Panc1 (cell line): ENCODE results near the gene YKT6. TPM values are rescaled to one million over a fixed set of nuclear protein-coding genes. Genes with fewer than 3 reads are reported as not detected.
"Not testable (repeated sequence)": the region's sequence is repeated elsewhere in the genome, so short reads cannot be mapped to it uniquely, and the experiment has no call there.

Experiments used
- ATAC-seq: fragments of 200-7000 bp; cut with Tn5 transposase; 2 replicates; pipeline ENCODE4 v1.9.1; 2020; ENCODE audit warnings: mild to moderate bottlenecking, moderate library complexity
- BruUV-seq: library from RNA; stranded (reverse); fragments of 400-500 nt; replicated peaks from 2 replicates; lab custom pipeline; 2021; lab: Mats Ljungman, UMichigan
- CTCF ChIA-PET: fragments of 300-600 bp; sonication (Branson Sonifier 250); formaldehyde crosslinking; loops from one replicate; lab custom pipeline; 2022; ENCODE audit warnings: antibody characterized with exemption; lab: Charles Lee
- POLR2A ChIA-PET: fragments of 300-600 bp; sonication (Branson Sonifier 250); formaldehyde crosslinking; loops from one replicate; lab custom pipeline; 2022; ENCODE audit warnings: antibody characterized with exemption; lab: Charles Lee
- DNase-seq: peaks from one replicate; pipeline ENCODE4 v3.0.0-alpha.2; 2010; ENCODE audit warnings: low read depth, low spot score
- H3K27ac ChIP-seq: 2 replicates; pipeline ENCODE4 v1.5.1; 2011; ENCODE audit warnings: mild to moderate bottlenecking, low read length, inconsistent platforms
- H3K27me3 ChIP-seq: fragments of 200-500 bp; sonication (Bioruptor generic); 2 replicates; pipeline ENCODE4 v1.6.0; 2014; ENCODE audit warnings: low read length, inconsistent platforms; ENCODE audit not compliant: control insufficient read depth, insufficient read depth
- H3K36me3 ChIP-seq: fragments of 200-500 bp; sonication (Bioruptor generic); 2 replicates; pipeline ENCODE4 v1.5.1; 2014; ENCODE audit warnings: inconsistent platforms, mild to moderate bottlenecking, low read length, moderate library complexity; ENCODE audit not compliant: control insufficient read depth, insufficient read depth
- H3K4me1 ChIP-seq: 2 replicates; pipeline ENCODE4 v1.5.1; 2011; ENCODE audit warnings: inconsistent platforms, mild to moderate bottlenecking, low read length, moderate library complexity; ENCODE audit not compliant: control insufficient read depth, insufficient read depth
- H3K4me3 ChIP-seq, 2 experiments: 2 replicates each; pipeline ENCODE4 v1.5.1; 2011 to 2012; ENCODE audit warnings: low read depth in 2 of 2, low read length in 2 of 2, mild to moderate bottlenecking in 2 of 2, inconsistent platforms in 1 of 2, moderate library complexity in 1 of 2
- H3K9me3 ChIP-seq: fragments of 200-500 bp; sonication (Bioruptor generic); 2 replicates; pipeline ENCODE4 v1.5.1; 2014; ENCODE audit warnings: low read depth, mild to moderate bottlenecking, inconsistent platforms, low read length, moderate library complexity; ENCODE audit not compliant: control insufficient read depth, insufficient read depth
- POLR2AphosphoS5 ChIP-seq: IDR thresholded peaks from 2 replicates; pipeline ENCODE4 v1.6.1; 2012; ENCODE audit warnings: mild to moderate bottlenecking, low read depth, low read length, moderate library complexity
- SIN3A ChIP-seq: IDR thresholded peaks from 2 replicates; pipeline ENCODE4 v1.6.1; 2012; ENCODE audit warnings: low read depth, mild to moderate bottlenecking, low read length, moderate library complexity, borderline replicate concordance; ENCODE audit not compliant: insufficient read depth
- TCF7L2 ChIP-seq: IDR thresholded peaks from 2 replicates; pipeline ENCODE4 v1.6.1; 2011; ENCODE audit warnings: mild to moderate bottlenecking, low read depth, low read length, inconsistent platforms
- in situ Hi-C: cut with HindIII; loops from 2 replicates; pipeline ENCODE4 v1.10.0; 2016; ENCODE audit warnings: low sequenced_read_pairs, low pct_unique_long_range_greater_than_20kb
- intact Hi-C: fragments of 100-400 bp; cut with micrococcal nuclease; formaldehyde crosslinking; loops from one replicate; pipeline ENCODE4 v1.10.0; 2022; ENCODE audit not compliant: unreplicated experiment
- total RNA-seq: library from RNA; stranded (reverse); gene quantifications from one replicate; pipeline ENCODE4 v1.2.1, GENCODE V29; 2021; ENCODE audit not compliant: unreplicated experiment
- TF ChIP-seq, protein P1 (sequence below), 2 experiments: IDR thresholded peaks; 2 replicates each; pipeline ENCODE4 v1.6.1; 2011 to 2012; ENCODE audit warnings: low read depth in 2 of 2, control low read depth in 1 of 2, low read length in 1 of 2, mild to moderate bottlenecking in 1 of 2, moderate library complexity in 1 of 2; ENCODE audit not compliant: insufficient read depth in 1 of 2
- TF ChIP-seq, protein P2 (sequence below): fragments of 450-650 bp; IDR thresholded peaks from 2 replicates; pipeline ENCODE4 v1.5.1; 2017; ENCODE audit warnings: mild to moderate bottlenecking

The YKT6 gene
- total RNA-seq, 1 experiment from 2014 or later = 207 TPM

GRCh38 chr7:44173911-44174693 lies 26.7 kb upstream of the YKT6 start:
- in situ Hi-C loops (no loop called here), intact Hi-C loops (no loop called here)
- no peak overlapping the region for H3K27ac ChIP-seq
- ChIA-PET CTCF (no interaction called here), POLR2A (no interaction called here)
- H3K9me3 ChIP-seq = no peaks in the 10 kb centered on the region
- H3K27me3 ChIP-seq = no peaks in the 10 kb centered on the region
- TF ChIP-seq, protein P1, sequence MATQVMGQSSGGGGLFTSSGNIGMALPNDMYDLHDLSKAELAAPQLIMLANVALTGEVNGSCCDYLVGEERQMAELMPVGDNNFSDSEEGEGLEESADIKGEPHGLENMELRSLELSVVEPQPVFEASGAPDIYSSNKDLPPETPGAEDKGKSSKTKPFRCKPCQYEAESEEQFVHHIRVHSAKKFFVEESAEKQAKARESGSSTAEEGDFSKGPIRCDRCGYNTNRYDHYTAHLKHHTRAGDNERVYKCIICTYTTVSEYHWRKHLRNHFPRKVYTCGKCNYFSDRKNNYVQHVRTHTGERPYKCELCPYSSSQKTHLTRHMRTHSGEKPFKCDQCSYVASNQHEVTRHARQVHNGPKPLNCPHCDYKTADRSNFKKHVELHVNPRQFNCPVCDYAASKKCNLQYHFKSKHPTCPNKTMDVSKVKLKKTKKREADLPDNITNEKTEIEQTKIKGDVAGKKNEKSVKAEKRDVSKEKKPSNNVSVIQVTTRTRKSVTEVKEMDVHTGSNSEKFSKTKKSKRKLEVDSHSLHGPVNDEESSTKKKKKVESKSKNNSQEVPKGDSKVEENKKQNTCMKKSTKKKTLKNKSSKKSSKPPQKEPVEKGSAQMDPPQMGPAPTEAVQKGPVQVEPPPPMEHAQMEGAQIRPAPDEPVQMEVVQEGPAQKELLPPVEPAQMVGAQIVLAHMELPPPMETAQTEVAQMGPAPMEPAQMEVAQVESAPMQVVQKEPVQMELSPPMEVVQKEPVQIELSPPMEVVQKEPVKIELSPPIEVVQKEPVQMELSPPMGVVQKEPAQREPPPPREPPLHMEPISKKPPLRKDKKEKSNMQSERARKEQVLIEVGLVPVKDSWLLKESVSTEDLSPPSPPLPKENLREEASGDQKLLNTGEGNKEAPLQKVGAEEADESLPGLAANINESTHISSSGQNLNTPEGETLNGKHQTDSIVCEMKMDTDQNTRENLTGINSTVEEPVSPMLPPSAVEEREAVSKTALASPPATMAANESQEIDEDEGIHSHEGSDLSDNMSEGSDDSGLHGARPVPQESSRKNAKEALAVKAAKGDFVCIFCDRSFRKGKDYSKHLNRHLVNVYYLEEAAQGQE (IDR thresholded peaks at IDR 0.05; ENCODE audit: insufficient read depth in 1 of 2, low read depth in 2 of 2, low read length in 1 of 2) = no peak
- no peak for TF ChIP-seq SIN3A
- TF ChIP-seq POLR2AphosphoS5 = no peak
- no peak for TF ChIP-seq TCF7L2
- TF ChIP-seq, protein P2, sequence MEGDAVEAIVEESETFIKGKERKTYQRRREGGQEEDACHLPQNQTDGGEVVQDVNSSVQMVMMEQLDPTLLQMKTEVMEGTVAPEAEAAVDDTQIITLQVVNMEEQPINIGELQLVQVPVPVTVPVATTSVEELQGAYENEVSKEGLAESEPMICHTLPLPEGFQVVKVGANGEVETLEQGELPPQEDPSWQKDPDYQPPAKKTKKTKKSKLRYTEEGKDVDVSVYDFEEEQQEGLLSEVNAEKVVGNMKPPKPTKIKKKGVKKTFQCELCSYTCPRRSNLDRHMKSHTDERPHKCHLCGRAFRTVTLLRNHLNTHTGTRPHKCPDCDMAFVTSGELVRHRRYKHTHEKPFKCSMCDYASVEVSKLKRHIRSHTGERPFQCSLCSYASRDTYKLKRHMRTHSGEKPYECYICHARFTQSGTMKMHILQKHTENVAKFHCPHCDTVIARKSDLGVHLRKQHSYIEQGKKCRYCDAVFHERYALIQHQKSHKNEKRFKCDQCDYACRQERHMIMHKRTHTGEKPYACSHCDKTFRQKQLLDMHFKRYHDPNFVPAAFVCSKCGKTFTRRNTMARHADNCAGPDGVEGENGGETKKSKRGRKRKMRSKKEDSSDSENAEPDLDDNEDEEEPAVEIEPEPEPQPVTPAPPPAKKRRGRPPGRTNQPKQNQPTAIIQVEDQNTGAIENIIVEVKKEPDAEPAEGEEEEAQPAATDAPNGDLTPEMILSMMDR = no peak
- no peak for ATAC-seq
- no peak overlapping the region for H3K4me3 ChIP-seq
- DNase-seq = no peak
- BruUV-seq = no TSS peak
- H3K4me1 ChIP-seq = no peaks in the 10 kb centered on the region
- no peaks in the 10 kb centered on the region for H3K36me3 ChIP-seq

- BruUV-seq, H3K4me3 ChIP-seq, in situ Hi-C loops: not testable (repeated sequence)
These were observed 26.2 kb upstream of the YKT6 start for GRCh38 chr7:44174694-44174948.

GRCh38 chr7:44175730-44176129 lies 25.0 kb upstream of the YKT6 start:
- Histone ChIP-seq H3K4me1 (no peaks in the 10 kb centered on the region), H3K27ac (no peak overlapping the region), H3K36me3 (no peaks in the 10 kb centered on the region), H3K9me3 (no peaks in the 10 kb centered on the region), H3K27me3 (no peaks in the 10 kb centered on the region), H3K4me3 (no peak overlapping the region)
- ATAC-seq (no peak), DNase-seq (no peak)
- in situ Hi-C loops (no loop called here), intact Hi-C loops (no loop called here)
- no TSS peak for BruUV-seq
- CTCF ChIA-PET = no interaction called here
- TF ChIP-seq SIN3A = no peak
- no peak for TF ChIP-seq POLR2AphosphoS5
- TF ChIP-seq, protein P2 = no peak
- no peak for TF ChIP-seq TCF7L2
- TF ChIP-seq, protein P1 (IDR thresholded peaks at IDR 0.05; ENCODE audit: insufficient read depth in 1 of 2, low read depth in 2 of 2, low read length in 1 of 2) = no peak
- POLR2A ChIA-PET = no interaction called here

More at GRCh38 chr7:44174694-44174948, 26.2 kb upstream of the YKT6 start:
- CTCF ChIA-PET, H3K9me3 ChIP-seq, POLR2A ChIA-PET, H3K27ac ChIP-seq, H3K4me1 ChIP-seq, ATAC-seq, H3K36me3 ChIP-seq, DNase-seq, H3K27me3 ChIP-seq, intact Hi-C loops: not testable (repeated sequence)
